Measurements from ENCODE around the gene HOGA1. TPM values are rescaled to one million over a fixed set of nuclear protein-coding genes. Genes with fewer than 3 reads are reported as not detected.
A peak's percentile ranks its signal among the peaks of the same experiment; 100 is the strongest.

The HOGA1 gene
- total and polyA plus RNA-seq, 2 of the 13 experiments (the other 11 are each of a cell fraction or from before 2014, with no cell fraction given), result 7.6 to 19.5 TPM

DNA sequence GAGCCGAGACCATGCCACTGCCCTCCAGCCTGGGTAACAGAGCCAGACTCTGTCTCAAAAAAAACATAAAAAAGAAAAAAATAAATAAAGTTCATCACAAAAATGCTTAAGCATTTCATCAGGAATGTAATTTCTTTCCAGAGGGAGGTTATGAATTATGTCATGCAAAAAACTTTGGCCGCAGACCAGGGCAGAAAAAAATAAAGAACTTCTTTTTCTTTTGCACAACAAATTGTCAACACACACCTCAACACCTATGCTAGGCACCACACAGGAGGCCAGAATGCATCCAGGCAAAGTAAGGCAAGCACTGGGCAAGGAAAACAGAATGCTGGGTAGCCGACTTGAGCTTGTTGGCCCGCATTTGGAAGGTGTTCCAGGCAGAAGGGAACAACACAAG, 9.2 kb downstream of the HOGA1 start:
- no peaks in the 10 kb centered on the region for H3K9me3 ChIP-seq (ENCODE audit: low read length)
- H2AFZ ChIP-seq (ENCODE audit: low read length), result no peak overlapping the region
- WGBS (ENCODE audit: low lambda C conversion rate), result 97% methylated on average over 4 of the region's 4 CpGs
- BruUV-seq (replicated peaks), result no TSS peak
- in situ Hi-C loops (cut with HindIII; ENCODE audit: extremely low pct_ligation_motif_present, low pct_unique_long_range_greater_than_20kb) (no loop called here), intact Hi-C loops (cut with micrococcal nuclease; ENCODE audit: unreplicated experiment) (no loop called here)
- DNase-seq (ENCODE audit: low spot score) (no peak), FAIRE-seq (no peak), ATAC-seq (no peak)
- H3K4me1 ChIP-seq (ENCODE audit: insufficient read depth, low read length), result peaks cover 51% of the 10 kb centered on the region
- no peak overlapping the region for H3K4me3 ChIP-seq (replicated peaks in 1 of 3; ENCODE audit: insufficient read depth in 1 of 3, low read depth in 2 of 3, low read length in 3 of 3)
- no peaks in the 10 kb centered on the region; a peak in 1 of 5 replicates for H3K27me3 ChIP-seq (ENCODE audit: control insufficient read depth in 1 of 2, insufficient read depth in 2 of 2, low read length in 2 of 2)
- H3K79me2 ChIP-seq (ENCODE audit: insufficient read depth, low read length), result no peaks in the 10 kb centered on the region
- H3K36me3 ChIP-seq (replicated peaks in 1 of 2; ENCODE audit: control insufficient read depth in 1 of 2, insufficient read depth in 2 of 2, low read length in 2 of 2), result no peaks in the 10 kb centered on the region; a peak in 1 of 5 replicates
- no peaks in the 10 kb centered on the region for H4K20me1 ChIP-seq (ENCODE audit: insufficient read depth, low read length)
- ChIA-PET CTCF (ENCODE audit: low intra/inter-chr PET ratio, low total read pairs) (no interaction called here), POLR2A (no interaction called here)
- no peak for TF ChIP-seq MIER3 (CRISPR knock-in tag; IDR thresholded peaks at IDR 0.05; ENCODE audit: borderline replicate concordance)
- TF ChIP-seq FOSL1 (CRISPR knock-in tag; IDR thresholded peaks at IDR 0.05; ENCODE audit: borderline replicate concordance), result no peak
- no peak for TF ChIP-seq KLF9 (CRISPR knock-in tag; IDR thresholded peaks at IDR 0.05; ENCODE audit: low read depth)
- H3K9ac ChIP-seq (ENCODE audit: insufficient read depth, low read depth, low read length), result no peak overlapping the region
- no peak overlapping the region for H3K27ac ChIP-seq (ENCODE audit: extremely low read length, insufficient read depth, low read length)
- H3K4me2 ChIP-seq (ENCODE audit: low read depth, low read length), result no peak overlapping the region

DNA sequence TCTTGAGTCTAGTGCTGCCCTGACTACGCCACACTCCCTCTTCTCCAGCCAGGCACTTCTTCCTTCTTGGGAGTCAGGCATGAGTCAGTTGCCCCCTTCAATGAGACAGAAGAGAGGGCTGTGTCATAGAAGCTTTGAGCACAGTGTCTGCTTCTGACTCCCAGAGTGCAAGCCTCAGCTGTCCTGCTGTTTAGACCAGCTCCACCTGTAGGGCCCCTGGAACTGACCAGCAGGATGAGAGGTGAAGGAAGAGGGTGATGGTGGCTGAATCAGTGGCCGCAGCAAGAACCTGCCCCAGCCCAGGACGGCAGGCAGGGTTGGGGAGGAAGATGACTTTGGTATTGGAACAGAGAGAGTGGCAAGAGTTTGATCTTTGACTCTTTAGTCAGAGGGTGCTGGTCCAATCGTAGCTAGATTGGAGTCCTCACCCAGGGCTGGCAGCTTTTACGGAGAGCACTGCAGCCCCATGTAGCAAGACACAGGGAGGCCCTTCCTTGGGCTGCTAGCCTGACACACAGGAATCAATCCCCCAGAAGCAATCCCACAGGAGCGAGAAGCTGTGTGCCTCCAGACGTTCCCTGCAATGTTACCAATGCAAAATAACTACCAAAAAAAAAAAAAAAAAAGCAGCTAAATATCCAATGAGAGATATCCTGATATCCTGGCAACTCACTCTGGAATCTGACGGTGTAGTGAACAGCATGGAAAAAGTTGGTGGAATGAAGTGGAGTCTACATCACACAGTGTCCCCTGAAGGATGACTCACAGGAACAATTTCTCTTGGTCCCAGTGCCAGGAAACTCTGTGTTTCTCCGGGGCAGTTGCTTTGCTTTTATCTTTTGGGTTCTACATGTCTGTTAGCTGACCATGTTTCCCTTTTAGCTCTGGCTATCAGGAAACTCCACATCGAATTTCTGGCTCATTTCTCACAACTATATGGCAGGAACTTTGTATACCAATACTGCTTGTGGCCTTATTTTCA, 12.2 kb downstream of the HOGA1 start:
- peaks cover 33% of the 10 kb centered on the region for H3K4me1 ChIP-seq (ENCODE audit: insufficient read depth, low read length)
- H3K9ac ChIP-seq (ENCODE audit: insufficient read depth, low read depth, low read length), result peak overlapping the region; percentile 25; the same call in 1 of the 2 replicates
- H3K4me2 ChIP-seq (ENCODE audit: low read depth, low read length), result peak overlapping the region; percentile 57
- no peaks in the 10 kb centered on the region for H4K20me1 ChIP-seq (ENCODE audit: insufficient read depth, low read length)
- peak; percentile 64 for DNase-seq (ENCODE audit: low spot score)
- peak overlapping the region in 1 of 3 experiments; percentile 6; a peak in 1 of 6 replicates for H3K4me3 ChIP-seq (replicated peaks in 1 of 3; ENCODE audit: insufficient read depth in 1 of 3, low read depth in 2 of 3, low read length in 3 of 3)
- peak; percentile 85 for ATAC-seq
- intact Hi-C loops (cut with micrococcal nuclease; ENCODE audit: unreplicated experiment), result loop anchor here (1.0 kb wide), 1 partner anchor 12 kb away; the partner anchor contains the start of gene HOGA1
- peak overlapping the region; percentile 37 for H3K27ac ChIP-seq (ENCODE audit: extremely low read length, insufficient read depth, low read length)
- in situ Hi-C loops (cut with HindIII; ENCODE audit: extremely low pct_ligation_motif_present, low pct_unique_long_range_greater_than_20kb), result no loop called here
- no peaks in the 10 kb centered on the region; a peak in 1 of 5 replicates for H3K27me3 ChIP-seq (ENCODE audit: control insufficient read depth in 1 of 2, insufficient read depth in 2 of 2, low read length in 2 of 2)
- ChIA-PET CTCF (ENCODE audit: low intra/inter-chr PET ratio, low total read pairs) (no interaction called here), POLR2A (interaction anchor here (0.8 to 3.5 kb wide), 3 partner anchors 8 to 22 kb away, joined by 3 to 23 read pairs (median 3); partner anchors contain the start of gene HOGA1)
- H3K9me3 ChIP-seq (ENCODE audit: low read length), result no peaks in the 10 kb centered on the region
- H2AFZ ChIP-seq (ENCODE audit: low read length), result no peak overlapping the region
- no peaks in the 10 kb centered on the region for H3K79me2 ChIP-seq (ENCODE audit: insufficient read depth, low read length)
- FAIRE-seq, result peak; percentile 62
- BruUV-seq (replicated peaks), result no TSS peak
- H3K36me3 ChIP-seq (replicated peaks in 1 of 2; ENCODE audit: control insufficient read depth in 1 of 2, insufficient read depth in 2 of 2, low read length in 2 of 2), result no peaks in the 10 kb centered on the region
- 36% methylated on average over 8 of the region's 10 CpGs for WGBS (ENCODE audit: low lambda C conversion rate)
- peak; percentile 97 for TF ChIP-seq ZNF121 (CRISPR knock-in tag; IDR thresholded peaks at IDR 0.05)
- TF ChIP-seq ZNF263 (CRISPR knock-in tag; IDR thresholded peaks at IDR 0.05), result peak; percentile 78
- TF ChIP-seq FOSL2 (CRISPR knock-in tag; IDR thresholded peaks at IDR 0.05), result peak; percentile 86
- TF ChIP-seq HNF4A (CRISPR knock-in tag; IDR thresholded peaks at IDR 0.05), result peak; percentile 39
- peak; percentile 63 for TF ChIP-seq ZNF768 (CRISPR knock-in tag; IDR thresholded peaks at IDR 0.05)
- TF ChIP-seq ZNF850 (CRISPR knock-in tag; conservative IDR thresholded peaks at IDR 0.05), result peak; percentile 97
- TF ChIP-seq, protein P1, sequence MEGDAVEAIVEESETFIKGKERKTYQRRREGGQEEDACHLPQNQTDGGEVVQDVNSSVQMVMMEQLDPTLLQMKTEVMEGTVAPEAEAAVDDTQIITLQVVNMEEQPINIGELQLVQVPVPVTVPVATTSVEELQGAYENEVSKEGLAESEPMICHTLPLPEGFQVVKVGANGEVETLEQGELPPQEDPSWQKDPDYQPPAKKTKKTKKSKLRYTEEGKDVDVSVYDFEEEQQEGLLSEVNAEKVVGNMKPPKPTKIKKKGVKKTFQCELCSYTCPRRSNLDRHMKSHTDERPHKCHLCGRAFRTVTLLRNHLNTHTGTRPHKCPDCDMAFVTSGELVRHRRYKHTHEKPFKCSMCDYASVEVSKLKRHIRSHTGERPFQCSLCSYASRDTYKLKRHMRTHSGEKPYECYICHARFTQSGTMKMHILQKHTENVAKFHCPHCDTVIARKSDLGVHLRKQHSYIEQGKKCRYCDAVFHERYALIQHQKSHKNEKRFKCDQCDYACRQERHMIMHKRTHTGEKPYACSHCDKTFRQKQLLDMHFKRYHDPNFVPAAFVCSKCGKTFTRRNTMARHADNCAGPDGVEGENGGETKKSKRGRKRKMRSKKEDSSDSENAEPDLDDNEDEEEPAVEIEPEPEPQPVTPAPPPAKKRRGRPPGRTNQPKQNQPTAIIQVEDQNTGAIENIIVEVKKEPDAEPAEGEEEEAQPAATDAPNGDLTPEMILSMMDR (CRISPR knock-in tag; IDR thresholded peaks at IDR 0.05), result 0 out of 2 replicates have a peak, but pooled peaks have one; percentile 15
- no peak for TF ChIP-seq SP140L (CRISPR knock-in tag; IDR thresholded peaks at IDR 0.05; ENCODE audit: borderline replicate concordance)
- TF ChIP-seq XRCC5 (optimal IDR thresholded peaks at IDR 0.05; ENCODE audit: low read length), result peak; percentile 43
- TF ChIP-seq, protein P2, sequence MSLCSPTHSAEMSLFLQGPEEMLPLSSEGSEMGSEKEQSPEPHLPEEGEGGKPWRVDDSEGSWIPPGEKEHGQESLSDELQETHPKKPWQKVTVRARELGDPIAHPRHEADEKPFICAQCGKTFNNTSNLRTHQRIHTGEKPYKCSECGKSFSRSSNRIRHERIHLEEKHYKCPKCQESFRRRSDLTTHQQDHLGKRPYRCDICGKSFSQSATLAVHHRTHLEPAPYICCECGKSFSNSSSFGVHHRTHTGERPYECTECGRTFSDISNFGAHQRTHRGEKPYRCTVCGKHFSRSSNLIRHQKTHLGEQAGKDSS (CRISPR knock-in tag; IDR thresholded peaks at IDR 0.05; ENCODE audit: borderline replicate concordance, low read depth), result 0 out of 2 replicates have a peak, but pooled peaks have one; percentile 31

Measured in HepG2 (cell line).